H7 (cell line): ENCODE data around the gene METTL15. TPM values are rescaled to one million over a fixed set of nuclear protein-coding genes. Genes with fewer than 3 reads are reported as not detected.
"Not testable (repeated sequence)": the region's sequence is repeated elsewhere in the genome, so short reads cannot be mapped to it uniquely, and the experiment has no call there.

Source experiments
- DNase-seq: peaks from one replicate; pipeline ENCODE4 v3.0.0; 2012
- H3K27me3 ChIP-seq: 2 replicates; pipeline ENCODE4 v1.6.0; 2011; ENCODE audit warnings: mild to moderate bottlenecking, low read length; ENCODE audit not compliant: control insufficient read depth, insufficient read depth
- H3K36me3 ChIP-seq: replicated peaks from 2 replicates; pipeline ENCODE4 v1.5.1; 2011; ENCODE audit warnings: low read length; ENCODE audit not compliant: control insufficient read depth, insufficient read depth
- H3K4me3 ChIP-seq: 2 replicates; pipeline ENCODE4 v1.5.1; 2011; ENCODE audit warnings: low read depth, mild to moderate bottlenecking, control low read depth, low read length, moderate library complexity; ENCODE audit not compliant: insufficient read depth
- total RNA-seq: library from RNA; depleted of rRNA; stranded (reverse); fragments of >200 nt; shearing (Covaris generic); gene quantifications from 2 replicates; pipeline ENCODE4 v1.2.3, GENCODE V29; 2014

The METTL15 gene
- total RNA-seq, 1 experiment from 2014 or later: 20.1 TPM

- DNase-seq: no peak
- no peaks in the 10 kb centered on the region for H3K36me3 ChIP-seq
These were observed 101.7 kb downstream of the METTL15 start for GRCh38 chr11:28209906-28210305.

GRCh38 chr11:28222063-28222462 lies 113.9 kb downstream of the METTL15 start:
- H3K36me3 ChIP-seq, H3K4me3 ChIP-seq, DNase-seq, H3K27me3 ChIP-seq: not testable (repeated sequence)

More at GRCh38 chr11:28209906-28210305, 101.7 kb downstream of the METTL15 start:
- Histone ChIP-seq H3K27me3 (no peaks in the 10 kb centered on the region), H3K4me3 (no peak overlapping the region)

- Histone ChIP-seq H3K4me3 (no peak overlapping the region), H3K27me3 (no peaks in the 10 kb centered on the region), H3K36me3 (no peaks in the 10 kb centered on the region)
- no peak for DNase-seq
These were observed 115.4 kb downstream of the METTL15 start for GRCh38 chr11:28223577-28223976.

- DNase-seq: no peak
- Histone ChIP-seq H3K4me3 (no peak overlapping the region), H3K36me3 (no peaks in the 10 kb centered on the region), H3K27me3 (no peaks in the 10 kb centered on the region)
These were observed 115.8 kb downstream of the METTL15 start for GRCh38 chr11:28223994-28224393.

- no peaks in the 10 kb centered on the region for H3K36me3 ChIP-seq
- no peak for DNase-seq
- no peaks in the 10 kb centered on the region for H3K27me3 ChIP-seq
- no peak overlapping the region for H3K4me3 ChIP-seq
These were observed 119.3 kb downstream of the METTL15 start for GRCh38 chr11:28227460-28227859.

GRCh38 chr11:28228196-28228895 lies 120.2 kb downstream of the METTL15 start:
- DNase-seq: no peak
- Histone ChIP-seq H3K27me3 (no peaks in the 10 kb centered on the region), H3K36me3 (no peaks in the 10 kb centered on the region), H3K4me3 (no peak overlapping the region)

- Histone ChIP-seq H3K4me3 (no peak overlapping the region), H3K36me3 (no peaks in the 10 kb centered on the region), H3K27me3 (no peaks in the 10 kb centered on the region)
- no peak for DNase-seq
These were observed 123.3 kb downstream of the METTL15 start for GRCh38 chr11:28231475-28231874.

- no peaks in the 10 kb centered on the region for H3K36me3 ChIP-seq
- no peak overlapping the region for H3K4me3 ChIP-seq
- H3K27me3 ChIP-seq: no peaks in the 10 kb centered on the region
- no peak for DNase-seq
These were observed 124.5 kb downstream of the METTL15 start for GRCh38 chr11:28232649-28233048.

- Histone ChIP-seq H3K4me3 (no peak overlapping the region), H3K36me3 (no peaks in the 10 kb centered on the region), H3K27me3 (no peaks in the 10 kb centered on the region)
- DNase-seq: no peak
These were observed 133.6 kb downstream of the METTL15 start for GRCh38 chr11:28241760-28242159.

- no peak overlapping the region for H3K4me3 ChIP-seq
- no peaks in the 10 kb centered on the region for H3K27me3 ChIP-seq
- no peak for DNase-seq
- no peaks in the 10 kb centered on the region for H3K36me3 ChIP-seq
These were observed 134.4 kb downstream of the METTL15 start for GRCh38 chr11:28242596-28242995.

GRCh38 chr11:28243061-28243460 lies 134.9 kb downstream of the METTL15 start:
- no peak for DNase-seq
- H3K36me3 ChIP-seq: no peaks in the 10 kb centered on the region
- H3K4me3 ChIP-seq: no peak overlapping the region
- no peaks in the 10 kb centered on the region for H3K27me3 ChIP-seq

GRCh38 chr11:28243581-28243980 lies 135.4 kb downstream of the METTL15 start:
- Histone ChIP-seq H3K27me3 (no peaks in the 10 kb centered on the region), H3K4me3 (no peak overlapping the region), H3K36me3 (no peaks in the 10 kb centered on the region)
- no peak for DNase-seq

- DNase-seq: no peak
- H3K4me3 ChIP-seq: no peak overlapping the region
- H3K27me3 ChIP-seq: no peaks in the 10 kb centered on the region
- H3K36me3 ChIP-seq: no peaks in the 10 kb centered on the region
These were observed 136.9 kb downstream of the METTL15 start for GRCh38 chr11:28245131-28245530.

GRCh38 chr11:28250192-28250591 lies 142.0 kb downstream of the METTL15 start:
- Histone ChIP-seq H3K36me3 (no peaks in the 10 kb centered on the region), H3K27me3 (no peaks in the 10 kb centered on the region), H3K4me3 (no peak overlapping the region)
- no peak for DNase-seq

GRCh38 chr11:28251257-28251656 lies 143.1 kb downstream of the METTL15 start:
- H3K4me3 ChIP-seq: no peak overlapping the region
- H3K36me3 ChIP-seq: no peaks in the 10 kb centered on the region
- no peaks in the 10 kb centered on the region for H3K27me3 ChIP-seq
- DNase-seq: no peak

GRCh38 chr11:28257761-28258160 lies 149.6 kb downstream of the METTL15 start:
- Histone ChIP-seq H3K27me3 (no peaks in the 10 kb centered on the region), H3K4me3 (no peak overlapping the region)
- no peak for DNase-seq

More at GRCh38 chr11:28257761-28258160, 149.6 kb downstream of the METTL15 start:
- no peaks in the 10 kb centered on the region for H3K36me3 ChIP-seq
